Activated T-cell treated with anti-CD3 and anti-CD28 coated beads, Interleukin-2, amount 50 U/mL, for 1 hour (primary cell): ENCODE results near the gene MAML3.
"Not testable (repeated sequence)": the region's sequence is repeated elsewhere in the genome, so short reads cannot be mapped to it uniquely, and the experiment has no call there.

Experiments used
- DNase-seq: peaks from one replicate; pipeline ENCODE4 v3.0.0-alpha.2; 2020

Gene MAML3

DNA sequence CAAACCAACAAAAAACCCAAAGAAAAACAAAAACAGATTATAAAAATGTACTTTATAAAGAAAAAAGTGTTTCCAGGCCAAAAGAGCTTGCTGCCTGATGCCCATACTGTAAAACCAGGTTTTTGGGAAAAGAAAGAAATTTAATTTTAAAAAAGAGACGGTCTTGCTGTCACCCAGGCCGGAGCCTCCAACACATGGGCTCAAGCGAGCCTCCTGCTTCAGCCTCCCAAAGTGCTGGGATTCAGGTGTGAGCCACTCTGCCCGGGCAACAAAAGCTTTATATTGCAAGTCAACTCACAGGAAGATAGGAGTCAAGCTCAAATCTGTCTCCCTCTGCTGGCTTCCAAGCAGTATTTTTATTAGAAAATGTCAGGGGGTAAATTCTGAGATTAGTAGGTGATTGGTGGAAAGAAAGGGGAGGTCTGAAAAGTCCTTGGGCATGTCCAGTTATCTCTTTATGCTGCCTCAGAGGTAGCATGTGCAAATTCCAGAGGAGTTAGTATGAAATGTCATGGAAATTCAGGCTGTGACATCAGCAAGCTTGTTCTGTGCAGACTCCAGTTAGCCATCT is 449.0 kb downstream of the MAML3 start:
- DNase-seq = no peak

DNA sequence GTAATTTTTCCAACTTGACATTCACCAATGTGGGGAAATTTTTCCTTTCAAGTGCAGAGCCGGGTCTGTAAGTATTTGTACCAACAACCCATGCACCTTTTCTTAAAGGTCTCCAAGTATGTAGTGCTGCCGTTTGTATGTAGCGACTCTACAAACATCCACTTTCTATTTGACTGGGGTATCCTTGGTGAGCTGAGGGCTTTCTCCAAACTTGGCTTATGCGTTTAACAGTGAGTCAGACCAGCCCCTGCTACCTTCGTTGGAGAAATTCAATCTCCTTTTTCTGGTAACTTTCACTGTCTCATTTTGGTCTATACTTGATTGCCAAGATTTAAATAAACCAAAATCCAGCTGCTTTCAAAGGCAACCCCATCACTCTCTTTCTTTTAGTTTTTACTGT is 453.4 kb downstream of the MAML3 start:
- no peak for DNase-seq

DNA sequence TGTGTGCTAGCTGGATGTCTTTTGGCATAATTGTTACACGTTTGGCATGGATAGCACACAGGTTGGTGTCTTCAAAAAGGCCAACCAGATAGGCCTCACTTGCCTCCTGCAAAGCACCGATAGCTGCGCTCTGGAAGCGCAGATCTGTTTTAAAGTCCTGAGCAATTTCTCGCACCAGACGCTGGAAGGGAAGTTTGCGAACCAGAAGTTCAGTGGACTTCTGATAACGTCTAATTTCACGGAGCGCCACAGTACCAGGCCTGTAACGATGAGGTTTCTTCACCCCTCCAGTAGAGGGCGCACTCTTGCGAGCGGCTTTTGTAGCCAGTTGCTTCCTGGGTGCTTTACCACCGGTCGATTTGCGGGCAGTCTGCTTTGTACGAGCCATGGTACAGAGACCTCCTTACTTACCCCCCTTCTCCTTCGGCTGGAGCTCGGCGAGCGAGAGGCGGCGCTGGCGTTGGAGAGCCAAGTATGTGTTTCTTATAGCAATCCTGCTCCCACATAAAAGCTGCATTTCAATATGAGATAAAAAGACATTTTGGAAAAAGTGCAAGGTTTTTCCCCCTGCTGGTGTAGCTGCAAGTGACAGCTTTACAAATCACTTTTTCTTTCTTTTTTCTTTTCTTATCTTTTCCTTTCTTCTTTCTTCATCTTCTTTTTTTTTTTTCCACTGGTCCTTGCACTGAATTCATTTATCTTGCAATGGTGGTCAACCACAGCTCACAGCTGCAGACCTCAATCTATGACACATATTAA is 455.6 kb downstream of the MAML3 start:
- DNase-seq = not testable (repeated sequence)

DNA sequence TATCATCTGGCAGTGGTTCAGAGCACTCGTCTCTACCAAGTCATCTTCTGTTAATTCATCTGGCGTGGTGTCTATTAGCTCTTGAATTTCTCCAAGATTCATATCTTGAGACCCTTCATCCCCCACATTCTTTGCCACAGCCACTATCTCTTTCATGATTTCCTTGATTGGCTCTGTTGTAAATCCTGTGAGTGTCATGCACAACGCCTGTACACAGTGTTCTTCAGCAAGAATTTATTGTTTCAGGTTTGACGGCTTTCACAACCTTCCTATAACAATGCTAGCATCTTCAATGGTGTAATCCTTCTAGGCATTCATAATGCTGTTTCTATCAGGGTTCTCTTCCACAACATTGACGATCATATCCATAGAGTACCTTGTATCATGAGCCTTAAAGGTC is 457.5 kb downstream of the MAML3 start:
- DNase-seq = no peak

DNA sequence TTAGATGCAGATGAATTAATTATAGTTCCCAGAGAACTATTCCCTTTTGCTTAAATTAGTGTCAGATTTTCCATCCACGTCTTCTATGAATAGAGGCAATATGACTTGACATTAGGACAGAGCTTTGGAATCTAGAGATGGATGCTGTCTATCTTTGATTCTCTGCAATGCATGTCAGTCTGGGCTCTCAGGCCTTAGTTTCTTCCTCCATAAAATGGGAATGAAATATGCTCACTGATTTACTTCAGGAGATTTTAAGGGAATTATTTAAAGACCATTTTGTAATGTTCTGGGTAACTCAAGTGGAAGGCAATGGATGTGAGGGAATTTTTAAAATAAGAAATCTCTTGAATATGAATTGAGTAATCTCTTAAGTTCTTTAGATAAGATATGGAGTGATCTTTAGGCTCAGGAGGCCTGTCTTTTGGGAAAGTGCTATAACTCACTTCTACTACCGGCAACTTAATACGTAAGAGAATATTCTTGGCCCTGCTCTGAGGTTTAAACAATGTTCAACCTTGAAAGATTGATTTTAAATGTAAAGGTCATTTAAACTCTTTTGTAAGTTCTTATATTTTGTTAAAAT is 459.4 kb downstream of the MAML3 start:
- no peak for DNase-seq

DNA sequence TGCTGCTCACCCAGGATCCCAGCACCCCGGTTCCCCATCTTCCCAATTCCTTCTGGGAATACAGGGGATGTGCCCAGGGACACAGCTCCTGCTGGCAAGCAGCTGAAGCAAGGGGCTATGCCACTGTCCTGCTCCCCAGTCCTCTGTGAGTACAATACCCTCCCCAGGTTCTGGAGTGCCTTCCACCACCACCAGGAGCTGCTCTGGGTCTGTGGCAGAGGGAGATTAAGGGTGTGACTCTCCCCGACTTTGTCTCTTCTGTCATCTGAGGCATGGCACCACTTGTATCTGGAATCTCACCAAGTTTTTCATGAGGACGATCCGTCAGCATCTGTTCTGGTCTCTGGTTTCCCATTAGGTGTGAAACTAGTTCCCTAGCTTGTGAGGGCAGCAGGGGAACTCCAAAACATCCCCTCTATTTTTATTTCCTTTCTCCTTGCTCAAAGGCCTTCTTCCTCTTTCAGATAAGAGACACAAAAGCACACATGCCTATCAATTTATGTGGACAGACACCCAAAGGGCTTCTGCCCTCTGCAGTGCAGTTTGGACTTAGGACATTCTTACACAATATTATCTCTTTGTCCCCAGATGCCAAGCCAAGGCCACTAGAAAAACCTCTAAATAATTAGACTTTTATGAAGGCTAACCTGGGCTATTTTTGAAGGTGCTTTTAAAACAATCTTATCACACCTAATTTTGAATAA is 461.5 kb downstream of the MAML3 start:
- no peak for DNase-seq

DNA sequence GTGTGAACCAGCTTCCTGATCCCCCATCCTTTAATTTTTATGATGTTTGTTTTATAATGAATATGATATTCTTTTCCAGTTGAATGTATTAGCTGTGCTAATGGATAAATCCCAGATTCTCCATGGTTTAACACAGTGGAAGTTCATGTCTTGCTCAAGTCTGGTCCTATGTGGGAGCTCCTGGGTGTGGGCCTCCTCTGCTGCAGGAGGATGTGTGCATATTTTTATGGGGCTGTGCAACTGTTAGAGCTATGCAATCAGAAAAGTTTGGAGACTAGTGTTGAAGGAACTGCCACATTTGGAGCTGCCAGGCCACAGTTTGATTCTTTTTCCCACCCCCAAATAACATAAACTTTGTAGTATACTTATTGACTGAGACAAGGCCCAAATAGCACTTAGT is 463.6 kb downstream of the MAML3 start:
- DNase-seq = no peak

DNA sequence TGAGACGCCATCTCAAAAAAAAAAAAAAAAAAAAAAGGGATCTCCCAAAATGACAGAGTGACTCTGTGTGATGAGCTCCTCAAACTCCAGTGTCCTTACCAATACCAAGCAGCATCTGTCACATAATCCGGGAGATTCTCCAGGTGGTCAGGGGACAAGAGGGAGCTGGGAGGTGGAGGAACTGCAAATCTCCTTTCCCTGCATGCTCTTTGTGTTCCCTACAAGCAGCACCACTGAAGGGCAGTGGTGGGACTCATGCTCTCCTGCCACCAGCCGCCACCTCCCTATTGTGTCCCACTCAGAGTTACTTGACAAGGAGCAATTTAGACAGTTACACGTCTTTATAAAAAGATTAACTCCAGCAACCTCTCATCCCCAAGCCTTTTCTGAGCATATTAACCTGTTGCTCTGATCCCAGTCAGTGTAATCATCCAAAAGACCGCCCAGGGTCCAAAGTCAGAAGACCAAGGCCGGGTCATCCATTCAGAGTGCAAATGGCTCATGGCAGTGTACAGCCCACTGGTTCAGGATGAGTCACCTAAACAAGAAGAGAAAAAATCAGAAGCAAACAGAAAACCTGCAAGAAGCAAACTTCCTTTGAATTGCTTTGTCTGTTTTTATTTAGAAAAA is 464.8 kb downstream of the MAML3 start:
- no peak for DNase-seq

DNA sequence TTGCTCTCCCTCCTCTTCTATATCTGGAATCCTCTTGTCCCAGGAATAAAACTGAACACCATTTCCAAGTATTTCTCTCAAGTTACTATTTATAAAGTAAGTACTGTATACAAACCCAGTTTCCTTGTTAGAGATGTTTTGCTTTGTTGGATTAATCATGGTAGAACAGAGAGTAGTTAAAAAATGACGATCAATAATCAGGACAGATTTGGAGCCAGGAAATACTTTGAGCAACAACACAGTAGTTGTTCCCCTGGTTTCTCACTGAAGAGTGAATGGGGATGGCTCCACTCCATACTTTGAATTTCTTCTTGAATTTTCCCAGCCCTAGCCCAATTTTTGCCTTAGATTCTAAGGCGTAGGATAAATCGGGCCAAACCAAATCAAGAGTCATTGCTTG is 467.0 kb downstream of the MAML3 start:
- DNase-seq = no peak

DNA sequence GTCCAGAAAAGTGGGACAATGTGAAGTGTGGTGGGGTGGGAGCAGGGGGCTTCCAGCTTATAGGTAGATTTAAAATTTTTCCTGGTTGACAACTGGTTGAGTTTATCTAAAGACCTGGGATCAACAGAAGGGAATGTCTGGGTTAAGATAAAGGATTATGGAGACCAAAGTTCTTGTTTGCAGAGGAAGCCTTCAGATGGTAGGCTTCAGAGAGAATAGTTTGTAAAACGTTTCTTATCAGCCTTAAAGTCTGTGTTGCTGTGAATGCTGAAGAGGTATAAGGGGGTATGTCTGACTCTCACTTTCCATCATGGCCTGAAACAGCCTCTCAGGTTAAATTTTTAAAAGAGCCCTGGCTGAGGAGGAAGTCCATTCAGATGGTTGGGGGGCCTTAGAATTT is 467.9 kb downstream of the MAML3 start:
- DNase-seq = no peak

DNA sequence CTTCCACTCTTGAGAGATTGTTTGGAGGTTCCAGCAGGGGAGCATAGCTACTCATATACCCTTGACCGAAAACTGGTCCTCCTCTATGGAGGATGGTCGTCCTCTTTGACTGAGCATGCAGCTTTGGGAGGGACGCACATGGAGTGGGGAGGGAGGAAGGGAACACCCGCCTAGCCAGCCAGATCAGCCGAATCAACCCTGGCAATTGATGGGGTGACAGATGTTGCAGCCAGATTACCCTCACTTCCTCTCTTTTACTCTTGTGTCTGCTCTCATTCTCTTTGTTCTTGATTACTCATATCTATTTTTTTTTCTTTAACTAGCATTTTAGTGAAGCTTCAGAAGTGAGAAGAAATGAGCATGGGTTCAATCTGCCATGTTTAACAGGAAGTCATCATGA is 468.8 kb downstream of the MAML3 start:
- no peak for DNase-seq

DNA sequence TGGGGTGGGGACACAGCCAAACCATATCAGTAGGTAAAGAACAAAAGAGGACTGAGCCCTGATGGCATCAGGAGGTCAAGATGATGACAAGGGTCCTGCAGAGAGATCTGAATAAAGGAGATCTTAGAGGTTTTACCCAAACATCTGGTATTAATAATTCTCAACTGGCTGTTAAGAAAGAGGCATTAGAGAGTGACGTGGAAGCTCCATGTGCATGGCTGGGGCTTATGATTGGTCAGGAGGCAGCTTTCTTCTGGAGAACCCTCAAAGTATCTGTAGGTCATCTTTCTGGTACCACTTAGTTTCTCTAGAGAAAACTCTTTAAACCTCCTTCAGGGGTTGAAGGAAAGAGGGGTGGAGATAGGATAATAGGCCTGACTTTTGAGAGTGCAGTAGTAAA is 469.6 kb downstream of the MAML3 start:
- DNase-seq = no peak

DNA sequence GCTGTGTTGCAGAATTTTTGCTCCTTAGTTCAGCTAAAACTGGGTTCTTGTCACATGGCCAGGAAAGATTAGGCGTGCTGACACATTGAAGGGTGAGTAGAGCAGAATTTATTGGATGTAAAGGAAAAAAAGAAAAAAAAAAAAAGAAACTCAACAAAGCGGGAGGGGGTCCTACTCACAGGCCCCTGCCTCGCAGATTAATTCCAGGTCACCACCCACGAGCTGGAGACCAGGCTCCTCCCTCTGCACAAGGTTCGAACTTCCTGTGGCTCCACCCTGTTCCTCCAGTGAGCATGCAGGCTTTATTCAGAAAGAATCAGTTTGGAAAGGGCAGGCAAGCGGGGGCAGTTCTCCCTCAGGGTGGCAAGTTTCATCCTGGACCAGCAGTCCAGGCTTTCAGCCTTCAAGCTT is 471.2 kb downstream of the MAML3 start:
- no peak for DNase-seq

DNA sequence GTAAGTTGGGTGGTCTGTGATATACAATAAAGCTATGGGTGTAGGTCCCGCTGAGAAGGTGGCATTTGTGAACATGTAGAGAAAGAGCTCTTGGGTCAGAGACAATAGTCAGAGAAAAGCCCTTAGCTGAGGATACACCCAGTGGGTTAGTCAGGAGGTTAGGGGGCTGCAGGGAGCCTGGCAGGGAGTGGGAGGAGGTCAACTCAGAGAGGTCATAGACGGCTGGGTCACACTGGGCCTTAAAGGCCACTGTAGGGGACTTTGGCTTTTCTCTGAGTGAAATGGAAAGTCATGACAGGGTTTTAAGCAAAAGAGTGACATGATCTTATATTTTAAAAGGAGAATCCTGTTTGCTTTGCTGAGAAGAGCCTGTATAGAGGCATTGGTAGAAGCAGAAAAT is 471.7 kb downstream of the MAML3 start:
- no peak for DNase-seq

DNA sequence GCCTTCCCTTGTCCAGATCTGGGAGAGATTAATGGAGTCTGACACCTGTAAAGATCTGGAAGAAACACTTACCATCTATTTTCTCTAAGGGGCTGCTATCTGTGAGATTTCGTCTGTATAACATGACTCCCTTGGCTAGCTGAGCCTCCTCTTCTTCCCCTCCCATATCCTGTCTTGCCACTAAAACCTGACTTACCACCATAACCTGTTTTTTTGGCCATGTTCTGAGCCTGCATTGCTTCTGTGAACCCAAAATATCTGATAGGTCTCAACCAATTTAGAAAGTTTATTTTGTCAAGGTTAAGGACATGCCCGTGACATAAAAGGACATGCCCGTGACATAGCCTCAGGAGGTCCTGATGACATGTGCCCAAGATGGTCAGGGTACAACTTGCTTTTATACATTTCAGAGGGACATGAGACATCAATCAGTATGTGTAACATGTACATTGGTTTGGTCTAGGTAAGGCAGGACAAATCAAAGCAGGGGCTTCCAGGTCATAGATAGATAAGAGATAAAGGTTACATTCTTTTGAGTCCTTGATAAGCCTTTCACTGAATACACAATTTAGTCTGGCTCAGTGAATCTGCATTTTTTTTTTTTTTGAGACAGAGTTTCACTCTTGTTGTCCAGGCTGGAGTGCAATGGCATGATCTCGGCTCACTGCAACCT is 476.9 kb downstream of the MAML3 start:
- DNase-seq = no peak

DNA sequence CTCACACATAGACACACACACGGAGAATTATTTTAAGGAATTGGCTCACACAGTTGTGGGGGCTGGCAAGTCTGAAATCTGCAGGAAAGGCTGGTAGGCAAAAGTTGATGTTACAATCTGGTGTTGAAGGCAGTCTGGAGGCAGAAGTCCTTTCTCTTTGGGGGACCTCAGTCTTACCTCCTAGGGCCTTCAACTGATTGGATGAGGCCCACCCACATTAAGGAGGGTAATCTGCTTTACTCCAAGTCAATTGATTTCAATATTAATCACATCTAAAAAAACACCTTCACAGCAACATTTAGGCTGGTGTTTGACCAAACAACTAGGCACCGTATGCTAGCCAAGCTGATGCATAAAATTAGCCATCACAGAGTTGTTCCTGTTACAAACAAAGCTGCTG is 477.6 kb downstream of the MAML3 start:
- DNase-seq = no peak

DNA sequence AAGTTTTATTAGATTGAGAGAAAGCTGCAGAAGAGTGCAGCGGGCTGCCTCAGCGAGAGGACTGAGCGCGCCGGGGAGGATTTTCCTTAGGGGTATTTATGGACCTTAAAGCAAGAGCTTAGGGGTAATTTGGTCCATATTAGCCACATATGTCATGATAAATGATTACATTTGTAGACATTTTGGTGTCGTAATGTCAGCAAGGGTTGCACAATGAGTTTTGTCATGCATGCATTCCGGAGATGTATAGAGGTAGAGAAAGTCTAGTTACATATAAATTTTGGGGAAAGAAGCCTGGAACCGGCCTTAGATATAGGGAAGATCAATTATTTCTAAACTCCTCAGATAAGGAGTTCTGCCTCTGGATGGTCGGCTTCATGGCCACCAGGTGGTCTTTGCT is 478.3 kb downstream of the MAML3 start:
- DNase-seq = no peak

DNA sequence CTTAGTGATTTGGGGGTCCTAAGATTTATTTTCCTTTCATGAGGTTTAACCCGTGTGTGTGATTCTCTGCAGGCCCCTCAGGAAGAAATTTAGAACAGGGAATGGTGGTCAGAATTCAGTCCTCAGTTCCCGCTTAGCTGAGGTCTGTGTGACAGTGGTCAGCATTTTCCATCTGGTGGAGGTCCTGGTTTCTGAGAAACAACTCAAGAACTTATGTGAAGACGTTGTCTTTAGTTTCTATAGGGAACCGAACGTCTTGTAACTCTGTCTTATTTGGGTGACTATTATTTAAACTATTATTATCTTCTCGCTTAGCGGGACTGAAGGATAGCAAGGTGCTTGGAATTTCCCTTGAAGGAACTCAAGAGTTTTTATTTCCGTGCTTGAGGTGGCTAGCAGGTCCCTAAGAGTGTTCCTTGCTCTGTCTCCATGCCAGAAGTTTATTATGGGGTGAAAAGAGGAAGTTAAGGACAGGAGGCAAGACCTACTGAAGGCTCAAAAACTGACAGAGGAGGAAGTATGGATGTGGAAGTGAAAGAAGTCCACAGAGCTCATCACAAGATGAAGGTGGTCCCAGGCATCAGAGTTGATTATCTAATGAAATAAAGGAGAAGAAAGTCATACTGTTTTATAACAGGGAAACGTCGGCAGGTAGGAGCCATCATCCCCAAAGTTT is 479.0 kb downstream of the MAML3 start:
- no peak for DNase-seq

DNA sequence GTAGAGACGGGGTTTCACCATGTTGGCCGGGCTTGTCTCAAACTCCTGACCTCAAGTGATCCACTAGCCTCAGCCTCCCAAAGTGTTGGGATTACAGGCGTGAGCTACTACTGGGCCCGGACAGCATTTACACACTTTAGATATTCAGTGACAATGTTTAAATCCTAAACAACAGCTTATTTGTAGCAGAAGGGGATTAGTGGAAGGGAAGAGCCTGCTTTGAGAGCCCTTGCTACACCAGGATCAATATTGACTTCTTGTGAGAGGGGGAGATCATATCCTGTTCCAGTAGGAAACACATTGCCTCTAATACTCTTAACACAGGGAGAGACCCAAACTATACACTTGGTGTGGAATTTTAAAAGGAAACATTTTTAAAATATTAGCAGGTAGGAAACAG is 481.3 kb downstream of the MAML3 start:
- no peak for DNase-seq

DNA sequence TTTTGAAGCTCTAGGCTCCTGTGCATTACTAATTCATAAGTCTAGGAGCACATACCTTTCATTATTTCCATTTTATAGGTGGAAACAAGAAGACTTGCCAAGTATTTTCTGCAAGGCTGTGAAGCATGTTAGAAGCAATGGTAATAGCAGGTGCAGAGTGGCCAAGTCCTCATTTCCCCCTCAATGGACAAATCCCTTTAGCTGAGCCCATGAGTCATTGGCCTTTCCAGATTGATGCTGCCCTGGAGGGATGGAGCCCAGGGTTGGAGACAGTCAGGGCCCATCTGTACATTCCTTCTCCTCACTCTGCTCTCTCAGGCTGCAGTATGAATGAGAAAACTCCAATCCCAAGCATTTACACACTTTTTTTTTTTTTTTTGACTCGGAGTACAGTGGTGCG is 481.8 kb downstream of the MAML3 start:
- no peak for DNase-seq

DNA sequence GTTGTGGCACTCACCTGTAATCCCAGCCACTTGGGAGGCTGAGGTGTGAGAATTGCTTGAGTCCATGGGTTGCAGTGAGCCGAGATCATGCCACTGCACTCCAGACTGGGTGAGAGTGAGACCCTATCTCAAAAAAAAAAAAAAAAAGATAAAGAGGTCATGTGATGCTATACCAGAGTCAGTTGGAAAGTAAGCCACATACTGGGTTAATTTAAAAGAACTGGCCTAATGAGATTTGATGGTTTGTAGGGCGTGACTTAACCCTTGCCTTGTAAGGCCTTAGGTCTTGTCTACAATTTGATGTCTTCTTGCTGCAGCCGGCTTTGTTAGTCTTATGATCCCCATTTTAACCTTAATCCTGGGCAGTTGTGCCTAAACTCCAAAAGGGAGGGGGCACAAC is 483.2 kb downstream of the MAML3 start:
- no peak for DNase-seq

DNA sequence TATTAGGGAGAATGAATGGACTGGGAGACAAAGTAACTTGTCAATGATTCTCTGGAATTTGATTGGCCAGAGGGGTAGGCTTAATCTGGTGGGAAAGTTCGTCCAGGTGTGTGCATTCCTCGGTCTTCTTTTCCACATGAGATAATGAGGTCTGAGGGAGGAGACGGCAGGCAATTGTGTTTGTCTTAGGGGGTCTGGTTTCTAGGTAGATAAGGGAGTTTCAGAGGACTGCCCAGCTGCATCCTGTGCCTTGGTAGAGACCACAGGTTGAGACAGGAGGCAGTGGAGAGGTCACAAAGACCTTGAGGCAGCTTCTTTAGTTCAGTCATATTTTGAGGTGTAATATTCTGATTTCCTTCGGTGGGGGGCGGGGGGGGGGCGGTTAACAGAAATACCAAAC is 484.1 kb downstream of the MAML3 start:
- DNase-seq = no peak
